OCI-LY7 (cell line): ENCODE measurements around the gene TLR2. TPM values are rescaled to one million over a fixed set of nuclear protein-coding genes. Genes with fewer than 3 reads are reported as not detected.
"Not testable (repeated sequence)": the region's sequence is repeated elsewhere in the genome, so short reads cannot be mapped to it uniquely, and the experiment has no call there.

ENCODE experiments used
- BruUV-seq: library from RNA; stranded (reverse); fragments of 400-500 nt; replicated peaks from 2 replicates; lab custom pipeline; 2021; lab: Mats Ljungman, UMichigan
- CTCF ChIA-PET: fragments of 300-600 bp; sonication (Branson Sonifier 250); formaldehyde crosslinking; loops from one replicate; lab custom pipeline; 2022; ENCODE audit warnings: antibody characterized with exemption; ENCODE audit not compliant: unreplicated experiment; lab: Charles Lee
- POLR2A ChIA-PET: fragments of 300-600 bp; sonication (Branson Sonifier 250); formaldehyde crosslinking; loops from one replicate; lab custom pipeline; 2022; ENCODE audit warnings: antibody characterized with exemption; lab: Charles Lee
- DNase-seq: peaks from one replicate; pipeline ENCODE4 v3.0.0-alpha.2; 2015; ENCODE audit warnings: low spot score
- H2AFZ ChIP-seq: fragments of 200-600 bp; sonication (generic), shearing (Covaris generic); 2 replicates; pipeline ENCODE4 v1.6.1; 2014; ENCODE audit warnings: mild to moderate bottlenecking, antibody characterized with exemption, low read length, moderate library complexity
- H3K27ac ChIP-seq: fragments of 200-600 bp; sonication (generic); 2 replicates; pipeline ENCODE4 v1.5.1; 2014; ENCODE audit warnings: mixed run types, low read depth, mild to moderate bottlenecking, moderate library complexity, low read length, inconsistent platforms; ENCODE audit not compliant: poor library complexity, severe bottlenecking
- H3K36me3 ChIP-seq: fragments of 200-600 bp; sonication (generic); 2 replicates; pipeline ENCODE4 v1.6.1; 2014; ENCODE audit warnings: mild to moderate bottlenecking, antibody characterized with exemption, low read length, moderate library complexity, mixed read lengths; ENCODE audit not compliant: insufficient read depth
- H3K4me1 ChIP-seq: fragments of 200-600 bp; sonication (generic); 2 replicates; pipeline ENCODE4 v1.5.1; 2014; ENCODE audit warnings: mild to moderate bottlenecking, low read length; ENCODE audit not compliant: insufficient read depth, poor library complexity, severe bottlenecking
- H3K4me2 ChIP-seq: fragments of 200-600 bp; sonication (generic); 2 replicates; pipeline ENCODE4 v1.6.1; 2014; ENCODE audit warnings: mild to moderate bottlenecking, low read length
- H3K4me3 ChIP-seq: fragments of 200-600 bp; sonication (generic); 2 replicates; pipeline ENCODE4 v1.5.1; 2014; ENCODE audit warnings: mild to moderate bottlenecking, low read depth, low read length; ENCODE audit not compliant: poor library complexity, severe bottlenecking
- H3K79me2 ChIP-seq: fragments of 200-600 bp; sonication (generic); 2 replicates; pipeline ENCODE4 v1.6.1; 2016; ENCODE audit warnings: low read depth, mild to moderate bottlenecking, low read length, moderate library complexity, mixed read lengths; ENCODE audit not compliant: insufficient read depth
- H3K9me2 ChIP-seq: fragments of 200-600 bp; sonication (generic); 2 replicates; pipeline ENCODE4 v1.6.1; 2016; ENCODE audit warnings: mild to moderate bottlenecking, low read length, mixed read lengths; ENCODE audit not compliant: insufficient read depth
- H3K9me3 ChIP-seq: fragments of 200-600 bp; sonication (generic); 2 replicates; pipeline ENCODE4 v1.6.1; 2014; ENCODE audit warnings: mild to moderate bottlenecking, mixed run types, low read length, mixed read lengths
- H4K20me1 ChIP-seq: fragments of 200-600 bp; sonication (generic); 2 replicates; pipeline ENCODE4 v1.6.1; 2014; ENCODE audit warnings: mild to moderate bottlenecking, antibody characterized with exemption, low read length, moderate library complexity, mixed read lengths; ENCODE audit not compliant: insufficient read depth
- CTCF ChIP-seq: fragments of 200-600 bp; sonication (generic); conservative IDR thresholded peaks from 2 replicates; pipeline ENCODE4 v1.5.1; 2014; ENCODE audit warnings: mild to moderate bottlenecking, antibody characterized with exemption, low read length, moderate library complexity, mixed read lengths
- EZH2phosphoT487 ChIP-seq: fragments of 200-600 bp; sonication (generic); IDR thresholded peaks from 2 replicates; pipeline ENCODE4 v1.6.1; 2018; ENCODE audit warnings: low read depth, borderline replicate concordance, mild to moderate bottlenecking, mixed run types, antibody characterized with exemption, low read length, moderate library complexity, mixed read lengths
- intact Hi-C: fragments of 100-400 bp; cut with micrococcal nuclease; formaldehyde crosslinking; loops from one replicate; pipeline ENCODE4 v1.10.0; 2022; ENCODE audit not compliant: unreplicated experiment
- total RNA-seq, 2 experiments: library from RNA; depleted of rRNA in 1 of 2; stranded (reverse); fragments of >200 nt in 1 of 2; shearing (Covaris generic) in 1 of 2; gene quantifications; 2 replicates each; pipeline ENCODE4 v1.2.3, GENCODE V29; 2014 to 2022

TLR2 gene
- total RNA-seq, 2 experiments from 2014 or later = 1.5 TPM; not detected in 1

- ChIA-PET POLR2A (no interaction called here), CTCF (no interaction called here)
- no peak overlapping the region for H3K4me3 ChIP-seq
- no peak overlapping the region for H3K27ac ChIP-seq
- H3K4me2 ChIP-seq = no peak overlapping the region
- H2AFZ ChIP-seq = no peak overlapping the region
- intact Hi-C loops = no loop called here
- H3K9me3 ChIP-seq = no peaks in the 10 kb centered on the region
- H3K4me1 ChIP-seq = no peaks in the 10 kb centered on the region
- no peak for DNase-seq
- no peak for TF ChIP-seq EZH2phosphoT487
- TF ChIP-seq CTCF = no peak
- BruUV-seq = no TSS peak
- no peaks in the 10 kb centered on the region for H3K9me2 ChIP-seq
- no peaks in the 10 kb centered on the region for H4K20me1 ChIP-seq
- no peaks in the 10 kb centered on the region for H3K79me2 ChIP-seq
- H3K36me3 ChIP-seq = no peaks in the 10 kb centered on the region
Observed at GRCh38 chr4:153661908-153662307, 22.2 kb upstream of the TLR2 start.

- Histone ChIP-seq H3K9me3 (no peaks in the 10 kb centered on the region), H3K27ac (no peak overlapping the region), H4K20me1 (no peaks in the 10 kb centered on the region), H2AFZ (no peak overlapping the region), H3K4me2 (no peak overlapping the region), H3K9me2 (no peaks in the 10 kb centered on the region), H3K36me3 (no peaks in the 10 kb centered on the region), H3K79me2 (no peaks in the 10 kb centered on the region), H3K4me3 (no peak overlapping the region), H3K4me1 (no peaks in the 10 kb centered on the region)
- ChIA-PET CTCF (no interaction called here), POLR2A (interaction anchor here (0.7 to 1.1 kb wide), 3 partner anchors 11 to 87 kb away, joined by 3 to 4 read pairs (median 3); no protein-coding TSS in a partner anchor)
- no TSS peak for BruUV-seq
- no peak for TF ChIP-seq CTCF
- intact Hi-C loops = no loop called here
- no peak for DNase-seq
Observed at GRCh38 chr4:153663667-153664066, 20.4 kb upstream of the TLR2 start.

GRCh38 chr4:153666505-153666904, 17.6 kb upstream of the TLR2 start:
- intact Hi-C loops, H3K9me3 ChIP-seq, H3K36me3 ChIP-seq, H2AFZ ChIP-seq, H3K4me1 ChIP-seq, H3K4me3 ChIP-seq, H3K9me2 ChIP-seq, H3K27ac ChIP-seq, BruUV-seq, DNase-seq, H3K4me2 ChIP-seq, H3K79me2 ChIP-seq, CTCF ChIA-PET, H4K20me1 ChIP-seq: not testable (repeated sequence)
- POLR2A ChIA-PET = interaction anchor here (0.6 kb wide), 1 partner anchor 19 kb away, joined by 3 read pairs; no protein-coding TSS in a partner anchor
